ENCODE data around the gene DOCK2. TPM values are rescaled to one million over a fixed set of nuclear protein-coding genes. Genes with fewer than 3 reads are reported as not detected.

DOCK2 gene
- total and polyA plus RNA-seq, 12 donors: 3.3 to 59.5 (median 21.0) TPM

DNA sequence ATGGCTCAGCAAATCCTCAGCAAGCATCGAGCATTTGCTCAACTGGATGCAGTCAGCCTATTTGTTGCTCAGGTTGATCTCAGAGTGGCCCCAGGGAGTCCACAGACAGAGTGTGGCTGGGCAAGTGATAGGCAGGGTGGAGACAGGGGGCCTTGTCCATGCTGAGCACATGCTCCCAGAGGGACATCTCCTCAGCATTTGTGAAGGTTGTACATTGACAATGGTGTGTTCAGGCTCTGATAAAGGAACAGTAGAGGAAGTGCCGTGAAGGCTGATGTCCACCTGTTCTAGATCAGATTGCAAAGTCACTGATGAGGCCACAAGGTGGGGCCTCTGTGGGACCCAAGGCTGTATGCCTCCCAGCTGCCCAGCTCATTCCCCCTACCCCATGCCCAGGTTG, 418.5 kb downstream of the DOCK2 start:
- WGBS, 4 donors: 94 to 97% (median 94%) methylated on average over 2 of the region's 2 CpGs
- H3K27ac ChIP-seq: no peak overlapping the region

GRCh38 chr5:170056561-170057267, 419.6 kb downstream of the DOCK2 start:
- Histone ChIP-seq H3K4me3 (no peak overlapping the region), H3K36me3 (replicated peaks in 1 of 2) (no peaks in the 10 kb centered on the region), H3K27ac (no peak overlapping the region), H3K9me3 (replicated peaks in 1 of 3) (no peaks in the 10 kb centered on the region), H3K27me3 (no peaks in the 10 kb centered on the region), H3K4me1 (replicated peaks in 1 of 2) (no peaks in the 10 kb centered on the region)
- peak in 1 of 7 donors; percentile 48 for DNase-seq
- intact Hi-C loops (cut with DNase I): no loop called here
- TF ChIP-seq POLR2A (IDR thresholded peaks at IDR 0.05): no peak
- TF ChIP-seq, protein P1, sequence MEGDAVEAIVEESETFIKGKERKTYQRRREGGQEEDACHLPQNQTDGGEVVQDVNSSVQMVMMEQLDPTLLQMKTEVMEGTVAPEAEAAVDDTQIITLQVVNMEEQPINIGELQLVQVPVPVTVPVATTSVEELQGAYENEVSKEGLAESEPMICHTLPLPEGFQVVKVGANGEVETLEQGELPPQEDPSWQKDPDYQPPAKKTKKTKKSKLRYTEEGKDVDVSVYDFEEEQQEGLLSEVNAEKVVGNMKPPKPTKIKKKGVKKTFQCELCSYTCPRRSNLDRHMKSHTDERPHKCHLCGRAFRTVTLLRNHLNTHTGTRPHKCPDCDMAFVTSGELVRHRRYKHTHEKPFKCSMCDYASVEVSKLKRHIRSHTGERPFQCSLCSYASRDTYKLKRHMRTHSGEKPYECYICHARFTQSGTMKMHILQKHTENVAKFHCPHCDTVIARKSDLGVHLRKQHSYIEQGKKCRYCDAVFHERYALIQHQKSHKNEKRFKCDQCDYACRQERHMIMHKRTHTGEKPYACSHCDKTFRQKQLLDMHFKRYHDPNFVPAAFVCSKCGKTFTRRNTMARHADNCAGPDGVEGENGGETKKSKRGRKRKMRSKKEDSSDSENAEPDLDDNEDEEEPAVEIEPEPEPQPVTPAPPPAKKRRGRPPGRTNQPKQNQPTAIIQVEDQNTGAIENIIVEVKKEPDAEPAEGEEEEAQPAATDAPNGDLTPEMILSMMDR (IDR thresholded peaks at IDR 0.05): no peak
- 88 to 92% (median 90%) methylated on average over 11 of the region's 11 CpGs for WGBS, 4 donors

More for the DNA sequence above, 418.5 kb downstream of the DOCK2 start:
- intact Hi-C loops (cut with DNase I): no loop called here
- no peaks in the 10 kb centered on the region for H3K27me3 ChIP-seq
- H3K9me3 ChIP-seq (replicated peaks in 1 of 3): no peaks in the 10 kb centered on the region
- H3K36me3 ChIP-seq (replicated peaks in 1 of 2): no peaks in the 10 kb centered on the region
- no peaks in the 10 kb centered on the region for H3K4me1 ChIP-seq (replicated peaks in 1 of 2)
- no peak for TF ChIP-seq POLR2A (IDR thresholded peaks at IDR 0.05)
- TF ChIP-seq, protein P1 (IDR thresholded peaks at IDR 0.05): no peak
- H3K4me3 ChIP-seq: no peak overlapping the region
- peak in 1 of 7 donors; percentile 14 for DNase-seq

DNA sequence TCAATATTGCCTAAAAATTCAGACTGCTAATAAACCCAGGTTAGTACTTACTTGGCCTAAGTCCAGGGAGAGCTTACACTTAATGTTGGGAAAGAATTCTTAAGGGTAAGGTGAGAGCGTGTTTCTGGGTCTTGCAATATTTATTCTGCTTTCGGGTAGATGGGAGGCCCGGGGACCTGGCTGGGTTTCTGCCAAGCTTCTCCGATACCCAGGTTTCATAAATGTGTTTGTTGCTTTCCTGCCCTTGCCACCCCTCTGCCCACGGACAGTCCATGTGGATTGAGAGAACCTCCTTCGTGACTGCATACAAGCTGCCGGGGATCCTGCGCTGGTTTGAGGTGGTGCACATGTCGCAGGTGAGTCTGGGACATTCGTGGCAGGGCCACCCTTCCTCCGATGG, 420.2 kb downstream of the DOCK2 start:
- no peaks in the 10 kb centered on the region for H3K36me3 ChIP-seq (replicated peaks in 1 of 2)
- intact Hi-C loops (cut with DNase I): no loop called here
- no peaks in the 10 kb centered on the region for H3K27me3 ChIP-seq
- H3K9me3 ChIP-seq (replicated peaks in 1 of 3): no peaks in the 10 kb centered on the region
- peak in 1 of 7 donors; percentile 38 for DNase-seq
- no peak overlapping the region for H3K27ac ChIP-seq
- TF ChIP-seq POLR2A (IDR thresholded peaks at IDR 0.05): no peak
- TF ChIP-seq, protein P1 (IDR thresholded peaks at IDR 0.05): no peak
- H3K4me3 ChIP-seq: no peak overlapping the region
- H3K4me1 ChIP-seq (replicated peaks in 1 of 2): no peaks in the 10 kb centered on the region
- 84 to 88% (median 87%) methylated on average over 10 to 11 of the region's 11 CpGs for WGBS, 4 donors

- no peaks in the 10 kb centered on the region for H3K9me3 ChIP-seq (replicated peaks in 1 of 3)
- H3K4me3 ChIP-seq: no peak overlapping the region
- TF ChIP-seq, protein P1 (IDR thresholded peaks at IDR 0.05): no peak
- no peak for TF ChIP-seq POLR2A (IDR thresholded peaks at IDR 0.05)
- no peak for DNase-seq
- H3K27me3 ChIP-seq: no peaks in the 10 kb centered on the region
- intact Hi-C loops (cut with DNase I): no loop called here
- no peaks in the 10 kb centered on the region for H3K4me1 ChIP-seq (replicated peaks in 1 of 2)
- H3K27ac ChIP-seq: no peak overlapping the region
- WGBS, 4 donors: 57 to 100% (median 77%) methylated on average over 1 of the region's 1 CpG
- H3K36me3 ChIP-seq (replicated peaks in 1 of 2): no peaks in the 10 kb centered on the region
Observed at GRCh38 chr5:170059221-170059620, 422.1 kb downstream of the DOCK2 start.

All from adrenal gland (tissue), 12 donors.